Fibroblast of the aortic adventitia (primary cell): ENCODE results near the gene KCND1. TPM values are rescaled to one million over a fixed set of nuclear protein-coding genes. Genes with fewer than 3 reads are reported as not detected.
"Not testable (repeated sequence)": the region's sequence is repeated elsewhere in the genome, so short reads cannot be mapped to it uniquely, and the experiment has no call there.

Experiments used
- DNase-seq: peaks from one replicate; pipeline ENCODE4 v3.0.0-alpha.2; 2010; ENCODE audit warnings: low read depth
- H3K4me3 ChIP-seq: 2 replicates; pipeline ENCODE4 v1.5.1; 2011; ENCODE audit warnings: low read depth, mild to moderate bottlenecking, control low read depth, low read length, moderate library complexity
- CTCF ChIP-seq: IDR thresholded peaks from 2 replicates; pipeline ENCODE4 v1.5.1; 2011; ENCODE audit warnings: mild to moderate bottlenecking, low read length, control low read depth, inconsistent platforms; ENCODE audit not compliant: insufficient read depth
- total RNA-seq: library from RNA; depleted of rRNA; stranded (reverse); fragments of >200 nt; gene quantifications from 2 replicates; pipeline ENCODE4 v1.2.3, GENCODE V29; 2012; ENCODE audit warnings: low replicate concordance

Gene KCND1
- total RNA-seq, 1 donor: 0.81 TPM

DNA sequence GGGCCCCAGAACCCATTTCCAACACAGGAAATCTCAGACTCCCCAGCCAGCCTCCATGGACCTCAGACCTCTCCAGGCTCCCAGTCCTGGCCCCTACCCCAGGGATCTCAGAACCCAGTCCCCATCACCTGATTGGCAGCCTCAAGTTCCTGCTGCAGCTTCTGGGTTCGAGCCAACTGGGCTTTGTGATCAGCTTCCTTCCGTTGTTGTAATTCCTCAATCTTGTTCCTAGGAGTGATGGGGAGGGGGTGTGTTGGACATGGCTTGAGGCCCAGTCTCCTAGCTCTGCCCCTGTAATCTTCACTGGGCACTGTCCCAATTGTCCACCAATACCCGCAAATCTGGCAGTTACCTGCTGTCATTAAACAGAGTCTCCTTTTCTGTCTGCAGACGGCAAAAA is 17.8 kb upstream of the KCND1 start:
- no peak for DNase-seq
- H3K4me3 ChIP-seq: no peak overlapping the region
- no peak for TF ChIP-seq CTCF

DNA sequence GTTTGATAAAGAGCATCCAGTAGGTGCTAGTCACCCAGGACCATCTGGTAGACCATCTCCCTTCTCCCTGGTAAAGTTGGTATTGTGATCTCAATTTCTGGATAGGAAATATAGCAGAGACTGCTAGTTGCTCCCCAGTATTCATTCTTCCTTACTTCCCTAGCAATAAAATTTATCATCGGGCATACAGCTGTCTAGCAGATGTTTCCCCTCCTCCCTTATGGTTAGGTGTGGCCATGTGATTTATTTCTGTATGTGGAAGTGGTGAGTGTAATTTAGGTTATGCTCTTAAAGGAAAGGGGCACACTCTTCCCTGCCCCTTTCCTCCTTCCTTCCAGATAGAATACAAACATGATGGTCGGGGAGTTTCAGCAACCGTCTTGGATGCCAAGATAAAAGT is 12.3 kb upstream of the KCND1 start:
- no peak for DNase-seq
- no peak overlapping the region for H3K4me3 ChIP-seq
- TF ChIP-seq CTCF: no peak

DNA sequence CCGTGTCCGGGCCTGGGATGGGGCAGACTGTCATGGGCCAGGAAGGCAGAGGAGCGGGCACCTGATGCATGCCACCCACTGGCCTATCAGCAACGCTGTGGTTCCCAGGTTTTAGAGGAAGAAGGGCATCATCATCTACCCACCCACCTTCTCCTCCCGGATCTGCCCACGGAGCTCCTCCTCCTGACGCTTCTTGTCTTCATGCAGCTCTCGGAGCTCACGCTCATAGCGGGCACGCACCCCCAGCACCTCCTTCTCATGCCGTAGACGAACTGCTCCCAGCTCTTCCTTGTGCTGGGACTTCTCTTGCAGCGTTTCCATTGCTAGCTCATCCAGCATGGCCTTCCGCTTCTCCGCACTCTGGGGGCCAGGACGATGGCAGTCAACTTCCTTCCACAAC is 11.4 kb upstream of the KCND1 start:
- H3K4me3 ChIP-seq: no peak overlapping the region
- no peak for DNase-seq
- no peak for TF ChIP-seq CTCF

GRCh38 chrX:48981178-48981577 is 9.5 kb upstream of the KCND1 start:
- no peak for TF ChIP-seq CTCF
- no peak overlapping the region for H3K4me3 ChIP-seq
- no peak for DNase-seq

DNA sequence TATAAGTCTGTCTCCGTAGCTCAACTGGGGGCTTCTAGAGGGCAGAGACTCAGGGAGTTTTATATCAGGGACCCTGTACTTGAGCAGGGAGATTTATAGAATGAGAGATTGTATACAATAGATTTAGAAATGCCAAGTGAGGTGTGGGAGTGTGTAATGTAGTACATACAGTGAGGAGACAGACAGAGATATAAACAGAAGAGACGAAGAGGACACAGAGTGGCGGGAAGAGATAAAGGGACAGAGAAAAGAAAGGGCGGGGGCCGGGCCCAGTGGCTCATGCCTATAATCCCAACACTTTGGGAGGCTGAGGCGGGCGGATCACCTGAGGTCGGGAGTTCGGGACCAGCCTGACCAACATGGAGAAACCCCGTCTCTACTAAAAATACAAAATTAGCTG is 8.7 kb upstream of the KCND1 start:
- DNase-seq, H3K4me3 ChIP-seq: not testable (repeated sequence)

GRCh38 chrX:48978226-48978625 is 6.6 kb upstream of the KCND1 start:
- TF ChIP-seq CTCF: no peak
- H3K4me3 ChIP-seq: no peak overlapping the region
- no peak for DNase-seq

- H3K4me3 ChIP-seq: no peak overlapping the region
- TF ChIP-seq CTCF: no peak
- DNase-seq: no peak
Observed at GRCh38 chrX:48976086-48976485, 4.4 kb upstream of the KCND1 start.
